HG02642 (cell line): ENCODE results near the gene FAM120B.

Experiments
- ATAC-seq: cut with Tn5 transposase; IDR thresholded peaks from one replicate; pipeline ENCODE4 v1.9.1; 2021; ENCODE audit warnings: mild to moderate bottlenecking; ENCODE audit not compliant: unreplicated experiment, poor library complexity

The FAM120B gene

GRCh38 chr6:170434821-170435155 lies 128.2 kb downstream of the FAM120B start:
- no peak for ATAC-seq

GRCh38 chr6:170435766-170436165 lies 129.2 kb downstream of the FAM120B start:
- no peak for ATAC-seq

DNA sequence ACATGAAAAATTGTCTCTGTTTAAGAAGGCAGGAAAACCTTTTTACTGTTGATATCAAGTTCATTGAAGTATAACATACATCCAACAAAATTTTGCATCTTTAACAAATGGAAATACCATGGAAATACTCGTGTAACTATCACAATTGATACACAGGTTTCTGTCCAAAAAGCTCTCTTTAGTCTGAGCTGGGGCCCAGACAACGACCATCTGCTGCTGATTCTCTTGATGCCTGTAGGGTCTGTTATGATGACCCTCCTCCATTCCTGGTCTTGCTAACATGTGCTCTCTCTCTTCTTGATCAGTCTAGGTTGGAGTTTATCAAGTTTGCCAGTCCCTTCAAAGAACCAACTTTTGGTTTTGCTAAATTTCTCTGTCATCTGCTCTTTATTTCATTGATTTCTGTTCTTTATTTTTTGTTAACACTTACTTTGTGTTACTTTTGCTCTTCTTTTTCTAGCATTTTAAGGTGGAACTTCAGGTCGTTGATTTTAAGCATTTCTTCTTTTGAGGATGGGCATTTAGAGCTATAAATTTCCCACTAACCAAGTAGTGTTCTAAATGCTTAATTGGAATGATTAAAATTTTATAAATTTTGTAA lies 129.8 kb downstream of the FAM120B start:
- ATAC-seq = no peak

- no peak for ATAC-seq
Measured at GRCh38 chr6:170437719-170438401, 131.3 kb downstream of the FAM120B start.

- ATAC-seq = peak; percentile 94
Measured at GRCh38 chr6:170438402-170438753, 131.8 kb downstream of the FAM120B start.

DNA sequence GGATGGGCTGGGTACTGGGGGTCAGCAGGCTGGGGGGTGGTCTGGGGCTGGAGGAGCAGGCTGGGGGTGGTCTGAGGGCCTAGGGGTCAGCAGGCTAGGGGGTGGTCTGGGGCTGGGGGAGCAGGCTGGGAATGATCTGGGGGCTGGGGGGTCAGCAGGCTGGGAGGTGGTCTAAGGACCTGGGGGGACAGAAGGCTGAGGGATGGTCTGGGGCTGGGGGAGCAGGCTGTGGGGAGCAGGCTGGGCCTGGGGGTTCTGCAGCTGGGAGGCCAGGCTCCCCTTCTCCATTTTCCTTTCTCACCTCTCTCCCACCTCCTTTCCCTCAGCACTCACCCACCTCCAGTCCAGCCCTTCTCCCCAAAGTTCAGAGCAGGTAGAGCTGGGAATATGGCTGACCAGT lies 132.3 kb downstream of the FAM120B start:
- no peak for ATAC-seq

DNA sequence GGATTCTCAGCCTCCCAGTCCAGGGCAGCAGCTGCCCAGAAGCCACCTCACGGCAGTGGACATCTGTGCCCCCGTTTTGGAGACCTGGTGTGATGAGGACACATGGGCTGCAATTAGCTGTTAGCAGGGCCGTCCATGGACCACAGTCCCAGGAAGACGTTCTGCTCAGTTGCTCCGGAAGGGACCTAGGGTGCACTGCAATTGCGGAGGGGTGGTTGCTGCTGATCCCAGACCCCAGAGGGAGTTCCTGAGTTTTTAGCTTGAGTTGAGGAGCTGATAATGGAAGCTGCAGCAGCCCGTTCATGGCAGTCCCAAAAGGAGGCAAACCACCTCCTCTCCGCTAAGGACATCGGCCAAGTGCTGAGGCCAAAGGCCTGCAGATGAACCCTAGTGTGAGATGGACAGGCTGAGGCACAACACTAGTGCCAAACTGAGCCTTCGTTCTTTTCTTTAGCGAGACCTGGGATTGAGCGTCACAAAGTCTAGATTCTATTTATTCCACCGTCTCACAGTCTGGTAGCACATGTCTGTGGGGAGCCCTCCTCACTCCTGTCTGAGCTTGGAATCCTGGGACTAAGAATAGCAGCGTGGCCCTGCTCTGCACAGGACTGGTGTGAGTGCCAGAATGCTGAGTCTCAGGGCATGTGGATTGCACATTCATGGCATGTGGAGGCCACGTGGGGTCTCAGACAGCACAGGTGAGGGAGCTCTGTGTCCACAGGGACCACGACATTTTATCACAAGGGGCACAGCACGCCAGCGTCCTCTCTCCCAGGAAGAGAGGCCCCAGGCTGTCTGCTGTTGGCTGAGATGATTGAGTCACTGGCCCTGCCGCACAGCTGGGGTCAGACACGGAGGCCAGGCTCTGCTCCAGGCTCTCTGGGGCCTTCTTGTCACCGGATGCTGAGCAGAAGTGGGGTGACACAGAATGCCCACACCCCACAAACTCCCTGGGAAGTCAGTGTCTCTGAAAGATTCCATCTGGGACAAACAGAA lies 133.1 kb downstream of the FAM120B start:
- ATAC-seq = no peak

DNA sequence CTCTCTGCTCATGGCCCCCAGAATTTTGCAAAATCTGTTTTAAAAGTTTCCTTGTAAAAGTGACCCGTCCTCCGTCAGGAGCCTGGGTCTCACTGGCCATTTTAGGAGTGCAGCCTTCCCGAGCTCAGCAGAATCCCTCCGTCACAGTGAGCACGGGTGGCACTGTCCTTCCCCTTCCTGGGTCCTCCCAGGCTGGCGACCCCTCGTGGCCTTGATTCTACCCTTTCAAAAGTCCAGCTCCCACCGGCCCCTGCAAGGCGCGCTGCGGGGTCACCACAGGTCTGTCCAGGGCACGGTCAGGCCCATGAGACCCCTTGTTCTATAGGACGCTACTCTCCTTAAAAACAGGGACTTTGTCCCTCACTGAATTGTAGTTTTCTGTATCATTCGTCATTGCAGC lies 133.9 kb downstream of the FAM120B start:
- ATAC-seq = no peak

- no peak for ATAC-seq
Measured at GRCh38 chr6:170441316-170441715, 134.8 kb downstream of the FAM120B start.

DNA sequence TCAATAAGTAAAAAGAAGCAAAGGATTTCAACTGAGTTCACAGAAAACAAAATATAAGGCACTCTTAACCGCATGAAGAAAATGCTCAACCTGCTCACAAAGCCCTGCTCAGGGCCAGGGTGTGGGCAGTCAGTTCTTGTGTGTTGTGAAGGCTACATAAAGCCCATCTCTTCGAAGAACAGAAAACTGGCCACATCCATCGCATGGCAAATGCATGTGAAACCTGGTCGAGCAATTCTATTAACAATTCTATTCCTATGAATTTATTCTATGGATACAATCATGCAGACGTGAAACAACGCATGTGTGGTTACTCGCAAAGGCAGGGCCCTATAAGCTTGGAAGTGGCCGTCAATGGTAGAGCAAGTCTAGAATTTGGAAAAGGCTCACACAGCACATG lies 136.0 kb downstream of the FAM120B start:
- ATAC-seq = no peak

- no peak for ATAC-seq
Measured at GRCh38 chr6:170443151-170443662, 136.6 kb downstream of the FAM120B start.

DNA sequence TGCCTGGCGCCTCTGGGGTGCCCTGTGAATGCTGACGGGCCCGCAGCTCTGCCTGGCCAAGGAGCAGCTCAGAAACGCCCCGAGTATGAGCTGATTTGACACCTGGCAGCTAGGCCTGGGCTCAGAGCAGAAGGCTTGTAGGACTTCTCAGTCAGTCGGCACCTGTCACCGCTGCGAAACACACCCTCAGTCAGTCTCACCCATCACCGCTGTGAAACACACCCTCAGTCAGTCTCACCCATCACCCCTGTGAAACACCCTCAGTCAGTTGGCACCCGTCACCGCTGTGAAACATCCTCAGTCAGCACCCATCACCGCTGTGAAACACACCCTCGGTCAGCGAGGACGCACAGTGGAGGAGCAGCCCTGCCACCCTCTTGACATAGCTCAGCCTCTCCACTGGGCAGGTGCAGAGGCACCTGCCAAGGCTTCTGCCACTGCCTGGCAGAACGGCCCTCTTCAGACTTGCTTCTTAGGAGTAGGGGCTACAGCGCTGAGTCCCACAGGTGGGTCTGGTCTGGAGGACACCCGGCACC lies 137.6 kb downstream of the FAM120B start:
- no peak for ATAC-seq

DNA sequence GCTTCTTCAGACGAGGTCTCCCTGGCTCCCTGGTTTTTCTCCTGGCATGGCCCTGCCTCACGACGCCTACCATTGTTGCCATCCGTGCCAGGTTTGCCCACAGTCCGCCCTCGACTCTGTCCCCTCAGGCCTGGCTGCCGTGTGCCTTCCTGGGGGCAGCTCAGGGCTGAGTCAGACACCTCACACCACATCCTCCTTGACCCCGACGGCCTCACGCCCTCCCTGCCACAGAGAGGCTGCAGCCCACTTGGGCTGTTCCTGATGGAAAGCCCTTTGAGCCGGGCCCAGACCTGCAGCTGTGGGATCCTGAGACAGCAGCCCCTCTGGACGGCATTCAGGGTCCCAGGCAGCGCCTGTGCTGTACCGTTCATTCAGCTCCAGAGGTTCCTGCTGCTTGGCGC lies 138.3 kb downstream of the FAM120B start:
- ATAC-seq = no peak

DNA sequence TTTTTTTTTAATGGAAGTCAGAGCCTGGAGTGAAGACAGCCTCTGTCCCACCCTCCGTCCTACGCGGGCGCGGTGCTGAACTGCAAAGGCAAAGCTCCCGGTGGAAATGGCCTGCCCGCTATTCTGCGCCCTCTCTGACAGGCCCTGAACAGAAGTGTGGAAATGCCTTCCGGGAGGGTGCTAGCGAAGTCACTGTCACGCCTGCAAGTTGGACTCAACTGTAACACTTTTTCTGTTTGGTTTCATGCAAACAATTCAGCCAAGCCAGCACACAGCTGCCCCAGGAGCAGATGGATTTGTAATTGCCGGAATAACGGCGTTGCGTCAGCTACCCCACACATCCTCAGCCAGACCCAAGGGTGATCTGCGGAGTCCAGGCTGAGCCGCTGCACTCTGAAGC lies 138.9 kb downstream of the FAM120B start:
- no peak for ATAC-seq

DNA sequence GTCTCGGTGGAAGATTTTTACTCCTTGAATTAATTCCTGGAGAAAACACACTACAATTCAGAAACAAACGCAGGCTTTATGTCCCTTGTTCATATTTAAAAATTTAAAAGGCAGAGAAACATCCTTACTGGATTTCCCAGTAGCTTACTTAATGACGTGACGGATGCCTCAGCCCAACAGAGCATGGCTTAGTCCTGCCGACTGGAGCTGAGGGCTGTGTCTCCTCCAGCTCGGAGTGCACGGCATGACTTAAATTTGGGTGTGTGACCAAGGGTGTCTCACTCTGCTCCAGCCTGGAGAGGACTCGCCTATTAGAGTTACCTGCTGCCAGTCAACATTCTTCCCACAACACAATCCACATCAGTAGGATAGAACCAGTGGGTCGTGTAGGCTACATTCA lies 139.4 kb downstream of the FAM120B start:
- no peak for ATAC-seq

GRCh38 chr6:170446841-170447560 lies 140.4 kb downstream of the FAM120B start:
- ATAC-seq = no peak

- no peak for ATAC-seq
Measured at GRCh38 chr6:170447561-170447930, 141.0 kb downstream of the FAM120B start.

- ATAC-seq = no peak
Measured at GRCh38 chr6:170448317-170448716, 141.8 kb downstream of the FAM120B start.

DNA sequence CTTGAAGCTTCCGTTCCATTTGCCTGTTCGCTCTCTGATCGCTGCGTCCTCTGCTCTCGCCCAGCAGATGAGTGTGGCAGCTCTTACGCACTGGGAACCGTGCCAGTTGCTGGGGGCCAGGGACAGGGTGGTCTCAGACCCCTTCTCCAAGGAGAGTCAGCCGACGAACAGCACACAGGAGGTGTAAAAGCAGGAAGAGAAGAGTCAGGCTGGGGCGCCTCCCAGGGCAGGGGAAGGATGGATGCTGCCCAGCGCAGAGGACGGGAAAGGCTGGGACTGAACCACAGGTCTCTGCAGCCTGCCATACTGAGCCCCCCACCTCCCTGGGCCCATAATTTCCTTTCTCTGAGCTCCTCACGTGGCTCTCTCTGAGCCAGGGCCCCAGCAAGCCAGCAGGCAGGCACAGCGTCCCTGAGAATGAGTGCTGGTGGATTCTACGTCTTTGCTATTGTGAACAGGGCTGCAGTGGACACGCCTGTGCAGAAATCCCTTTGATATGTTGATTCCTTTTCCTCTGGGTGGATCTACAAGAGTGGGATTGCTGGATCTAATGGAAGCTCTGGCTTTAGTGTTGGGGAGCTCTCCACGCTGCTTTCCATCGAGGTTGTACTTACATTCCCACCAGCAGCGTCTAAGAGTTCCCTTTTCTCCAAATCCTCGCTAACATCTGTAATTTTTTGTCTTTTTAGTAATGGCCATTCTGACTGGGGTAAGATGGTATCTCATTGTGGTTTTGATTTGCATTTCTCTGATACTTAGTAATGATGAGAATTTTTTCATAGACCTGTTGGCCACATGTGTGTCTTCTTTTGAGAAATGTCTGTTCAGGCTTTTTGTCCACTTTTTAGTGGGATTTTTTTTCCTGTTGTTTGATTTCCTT lies 142.4 kb downstream of the FAM120B start:
- ATAC-seq = no peak
